ENCODE data around the gene NAP1L3.

- TF ChIP-seq CTCF (IDR thresholded peaks at IDR 0.05) (no peak), POLR2A (IDR thresholded peaks at IDR 0.05) (no peak)
Measured at GRCh38 chrX:93673869-93674271, 492 bp upstream of the NAP1L3 start, which contains the start of gene FAM133A.
